ENCODE data around the gene ITM2A. TPM values are rescaled to one million over a fixed set of nuclear protein-coding genes. Genes with fewer than 3 reads are reported as not detected.

ITM2A gene
- total RNA-seq, 1 donor from 2014 or later = 2.2 TPM

DNA sequence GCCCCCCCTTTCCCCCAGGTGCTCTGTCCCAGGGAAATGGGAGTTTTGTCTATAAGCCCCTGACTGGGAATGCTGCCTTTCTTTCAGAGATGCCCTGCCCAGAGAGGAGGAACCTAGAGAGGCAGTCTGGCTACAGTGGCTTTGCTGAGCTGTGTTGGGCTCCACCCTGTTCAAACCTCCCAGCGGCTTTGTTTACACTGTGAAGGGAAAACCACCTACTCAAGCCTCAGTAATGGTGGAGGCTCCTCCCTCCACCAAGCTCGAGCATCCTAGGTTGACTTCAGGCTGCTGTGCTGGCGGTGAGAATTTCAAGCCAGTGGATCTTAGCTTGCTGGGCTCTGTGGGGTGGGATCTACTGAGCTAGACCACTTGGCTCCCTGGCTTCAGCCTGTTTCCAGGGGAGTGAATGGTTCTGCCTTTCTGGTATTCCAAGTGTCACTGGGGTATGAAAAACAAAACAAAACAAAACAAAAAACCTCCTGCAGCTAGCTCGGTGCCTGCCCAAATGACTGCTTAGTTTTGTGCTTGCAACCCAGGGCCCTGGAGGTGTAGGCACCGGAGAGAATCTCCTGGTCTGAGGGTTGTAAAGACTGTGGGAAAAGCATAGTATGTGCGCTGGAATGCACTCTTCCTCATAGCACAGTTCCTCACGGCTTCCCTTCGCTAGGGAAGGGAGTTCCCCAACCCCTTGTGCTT is 41.7 kb downstream of the ITM2A start:
- ATAC-seq (no peak), DNase-seq (ENCODE audit: low spot score) (no peak)

Other genes starting within 250 kb of the ITM2A start
- 0.10 TPM for gene GPR174, start 222.6 kb downstream of the ITM2A start, total RNA-seq

All from left lobe of liver (tissue), 2 donors.